ENCODE results near the gene CC2D1A.
A peak's percentile ranks its signal among the peaks of the same experiment; 100 is the strongest.

CC2D1A gene

DNA sequence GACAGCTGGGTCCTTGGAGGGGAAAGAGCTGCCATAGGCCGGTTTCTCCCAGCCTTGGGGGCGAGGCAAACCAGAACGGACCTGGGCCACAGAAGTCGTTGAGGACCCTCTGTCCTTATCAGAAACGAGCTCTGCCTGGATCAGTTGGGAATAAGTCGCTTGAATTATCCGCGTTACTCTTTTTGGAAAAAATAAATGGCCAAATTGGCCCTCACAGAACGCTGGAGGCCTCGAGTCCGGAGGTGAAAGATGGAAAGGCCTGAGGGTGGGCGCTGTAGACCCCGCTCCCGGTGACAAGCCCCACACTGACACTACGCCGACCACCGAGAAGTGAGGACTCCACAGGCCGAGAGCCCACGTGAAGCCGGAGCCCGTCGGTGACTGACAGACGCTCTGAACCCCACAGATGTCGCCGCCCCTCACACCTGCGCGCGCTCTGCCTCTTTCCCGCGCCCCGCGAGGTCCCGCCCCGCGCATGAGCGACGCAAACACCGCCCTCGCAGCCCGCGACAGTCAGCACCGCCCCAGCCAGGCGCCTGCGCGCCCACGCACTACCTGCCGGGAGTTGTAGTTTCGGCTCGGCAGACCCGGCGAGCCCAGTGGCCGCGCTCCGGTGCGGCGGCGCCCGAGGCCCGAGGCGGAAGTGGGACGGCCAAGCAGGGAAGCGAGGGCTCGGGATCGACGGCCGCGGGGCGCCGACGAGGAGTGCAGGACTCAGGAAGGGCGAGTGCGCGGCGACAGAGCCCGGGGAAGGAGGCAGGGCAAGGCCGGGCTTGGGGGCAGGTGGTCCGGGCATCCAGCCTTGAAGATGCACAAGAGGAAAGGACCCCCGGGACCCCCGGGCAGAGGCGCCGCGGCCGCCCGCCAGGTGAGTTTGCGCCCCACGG, at the start of gene CC2D1A, which contains the start of gene BRME1:
Gene CC2D1A (plus strand): TSS at position 568 of the 887 bp plus-strand sequence. CDS start 241 bp downstream, at position 809.
Gene BRME1 (minus strand): TSS at position 484 of the 887 bp plus-strand sequence. CDS start 1,225 bp downstream, outside the sequence.
- peak; percentile 99 for DNase-seq (ENCODE audit: low spot score)

DNA sequence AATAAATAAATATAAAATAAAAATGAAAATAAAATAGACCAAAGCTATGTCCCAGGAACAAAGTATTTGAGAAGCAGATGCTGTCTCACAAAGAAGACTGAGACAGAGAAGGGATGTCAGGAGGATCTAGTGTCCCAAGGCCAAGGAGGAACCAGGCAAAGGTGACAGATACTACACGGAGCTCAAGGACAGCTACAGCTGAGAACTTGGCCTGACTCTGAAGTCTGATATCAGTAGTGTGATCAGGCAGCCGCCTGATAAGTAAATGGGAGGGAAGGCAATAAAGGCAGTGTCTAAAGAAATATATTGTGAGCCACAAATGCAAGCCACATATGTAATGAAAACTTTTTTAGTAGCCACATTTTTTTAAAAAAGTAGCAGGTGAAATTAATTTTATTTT, 49.5 kb upstream of the CC2D1A start:
- no peak for DNase-seq (ENCODE audit: low spot score)

DNA sequence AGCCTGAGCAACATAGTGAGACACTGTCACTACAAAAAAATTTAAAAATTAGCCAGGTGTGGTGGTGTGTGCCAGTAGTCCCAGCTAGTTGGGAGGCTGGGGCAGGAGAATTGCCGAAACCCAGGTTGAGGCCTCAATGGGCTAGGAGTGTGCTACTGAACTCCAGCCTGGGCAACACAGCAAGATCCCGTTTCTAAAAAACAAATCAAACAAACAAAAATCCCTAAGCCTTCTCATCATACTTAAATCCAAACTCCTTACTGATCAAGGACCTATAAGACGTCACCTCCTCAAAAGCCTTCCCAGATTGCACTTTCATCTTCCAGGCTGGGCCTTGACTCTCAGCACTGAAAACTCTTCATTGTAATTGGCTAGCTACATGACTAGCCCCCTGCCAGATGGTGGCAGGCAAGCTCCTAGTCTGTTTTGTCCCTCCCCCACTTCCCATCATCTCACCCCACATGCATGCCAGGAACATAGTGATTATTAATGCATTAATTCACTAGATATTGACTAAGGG, 46.6 kb upstream of the CC2D1A start:
- DNase-seq (ENCODE audit: low spot score) = no peak

DNA sequence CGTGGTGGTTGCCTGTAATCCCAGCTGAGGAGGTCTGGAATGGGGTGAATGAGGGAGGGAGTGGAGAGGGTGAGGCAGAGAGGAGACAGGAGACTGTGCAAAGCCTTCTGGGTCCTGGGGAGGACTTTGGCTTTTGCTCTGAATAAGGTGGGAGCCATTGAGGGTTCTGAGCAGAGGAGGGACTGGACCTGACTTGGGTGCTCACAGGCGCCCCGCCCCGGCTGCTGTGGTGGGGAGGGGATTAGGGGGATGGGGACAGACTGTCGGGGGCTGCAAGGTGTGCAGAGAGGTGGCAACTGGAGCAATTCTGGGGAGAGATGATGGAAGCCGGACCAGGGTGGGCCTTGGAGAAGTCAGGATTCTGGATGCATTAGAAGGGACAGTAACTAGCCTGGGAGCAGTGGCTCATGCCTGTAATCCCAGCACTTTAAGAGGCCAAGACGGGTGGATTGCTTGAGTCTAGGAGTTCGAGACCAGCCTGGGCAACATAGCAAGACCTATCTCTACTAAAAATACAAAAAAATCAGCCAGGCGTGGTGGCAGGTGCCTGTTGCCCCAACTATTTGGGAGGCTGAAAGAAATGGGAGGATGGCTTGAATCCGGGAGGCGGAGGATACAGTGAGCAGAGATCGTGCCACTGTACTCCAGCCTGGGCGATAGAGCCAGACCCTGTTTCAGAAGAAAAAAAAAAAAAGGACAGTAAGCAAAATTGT, 45.2 kb upstream of the CC2D1A start:
- DNase-seq (ENCODE audit: low spot score) = no peak

DNA sequence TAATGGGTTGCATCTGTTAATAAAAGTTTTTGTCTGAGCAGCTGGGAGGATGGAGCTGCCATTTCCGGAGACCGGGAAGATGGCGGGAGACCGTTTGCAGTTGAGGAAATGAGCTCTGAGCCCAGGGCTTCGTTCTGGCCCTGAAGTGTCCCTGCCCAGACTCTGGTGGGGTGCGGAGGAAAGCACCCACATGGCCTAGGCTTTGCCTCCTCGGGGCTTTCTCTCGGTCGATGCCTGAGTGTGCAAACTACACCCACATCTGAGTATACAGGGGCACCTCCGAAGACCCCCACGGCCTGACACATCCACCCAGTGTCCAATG, 44.6 kb upstream of the CC2D1A start:
- no peak for DNase-seq (ENCODE audit: low spot score)

DNA sequence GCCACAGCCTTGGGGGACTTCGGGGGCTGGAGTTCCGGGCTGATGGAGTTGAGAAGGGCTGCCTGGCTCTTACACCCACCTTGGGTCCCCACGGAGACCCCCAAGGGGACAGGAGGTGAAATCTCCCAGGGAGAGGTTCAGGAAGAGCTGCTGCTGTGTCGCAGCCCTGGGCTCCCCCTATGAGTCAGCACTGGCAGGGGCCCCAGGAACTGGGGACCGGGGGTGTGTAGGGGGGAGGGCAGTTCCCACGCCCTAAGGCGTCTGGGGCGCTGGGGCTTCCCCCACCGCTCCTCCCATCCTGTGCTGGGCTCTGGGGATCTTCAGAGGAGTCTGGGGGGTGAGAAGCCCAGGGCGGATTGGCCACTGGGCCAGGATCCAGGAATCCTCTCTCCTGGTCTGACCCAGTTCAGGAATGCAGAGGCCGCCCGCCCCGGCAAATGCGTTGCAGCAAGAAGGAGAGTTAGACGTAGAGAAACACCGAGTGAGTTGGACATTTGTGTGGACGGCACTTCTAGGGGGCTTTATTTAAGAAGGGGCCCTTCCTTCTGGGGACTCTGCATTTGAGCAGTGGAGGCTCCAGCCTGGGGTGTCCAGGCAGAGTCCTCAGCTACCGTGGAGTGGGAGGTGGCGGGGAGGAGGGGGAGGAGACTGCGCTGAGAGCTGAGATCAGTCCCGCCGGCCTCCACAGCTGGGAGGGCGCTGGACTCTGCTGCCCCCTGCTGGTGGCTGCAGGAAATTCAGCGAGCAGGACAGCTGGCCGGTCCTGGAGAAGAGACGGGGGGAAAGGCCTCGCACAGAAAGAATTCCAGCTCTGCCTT, 44.1 kb upstream of the CC2D1A start:
- peak; percentile 97 for DNase-seq (ENCODE audit: low spot score)

DNA sequence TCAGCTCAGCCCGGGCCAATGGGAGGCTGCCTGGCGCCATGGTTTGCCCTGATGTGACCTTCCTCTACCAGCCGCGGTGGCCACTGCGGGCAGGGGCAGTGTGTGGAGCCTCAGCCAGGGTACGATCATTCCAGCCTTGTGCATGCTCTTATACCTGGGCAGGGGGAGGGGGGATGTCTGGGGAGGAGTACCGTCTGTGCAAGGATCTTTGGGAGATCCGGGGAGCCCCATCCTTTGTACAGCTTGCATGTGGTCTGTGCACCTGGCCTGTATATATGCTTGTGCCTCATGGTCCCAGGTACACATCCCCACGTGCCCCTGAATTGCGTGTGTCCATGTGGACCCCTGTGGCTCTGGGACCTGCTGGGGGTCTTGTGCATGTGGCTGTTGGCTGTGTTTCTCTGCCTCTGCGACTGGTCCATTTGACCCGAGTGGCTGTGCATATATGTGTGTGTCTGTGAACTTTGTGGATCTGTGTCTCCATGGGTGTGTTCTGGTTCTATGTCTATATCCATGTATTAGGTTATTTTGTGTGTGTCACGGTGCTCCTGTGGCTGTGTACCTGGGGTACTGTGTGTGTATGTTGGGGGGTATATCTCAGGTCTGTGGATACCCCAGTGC, 41.8 kb upstream of the CC2D1A start:
- no peak for DNase-seq (ENCODE audit: low spot score)

DNA sequence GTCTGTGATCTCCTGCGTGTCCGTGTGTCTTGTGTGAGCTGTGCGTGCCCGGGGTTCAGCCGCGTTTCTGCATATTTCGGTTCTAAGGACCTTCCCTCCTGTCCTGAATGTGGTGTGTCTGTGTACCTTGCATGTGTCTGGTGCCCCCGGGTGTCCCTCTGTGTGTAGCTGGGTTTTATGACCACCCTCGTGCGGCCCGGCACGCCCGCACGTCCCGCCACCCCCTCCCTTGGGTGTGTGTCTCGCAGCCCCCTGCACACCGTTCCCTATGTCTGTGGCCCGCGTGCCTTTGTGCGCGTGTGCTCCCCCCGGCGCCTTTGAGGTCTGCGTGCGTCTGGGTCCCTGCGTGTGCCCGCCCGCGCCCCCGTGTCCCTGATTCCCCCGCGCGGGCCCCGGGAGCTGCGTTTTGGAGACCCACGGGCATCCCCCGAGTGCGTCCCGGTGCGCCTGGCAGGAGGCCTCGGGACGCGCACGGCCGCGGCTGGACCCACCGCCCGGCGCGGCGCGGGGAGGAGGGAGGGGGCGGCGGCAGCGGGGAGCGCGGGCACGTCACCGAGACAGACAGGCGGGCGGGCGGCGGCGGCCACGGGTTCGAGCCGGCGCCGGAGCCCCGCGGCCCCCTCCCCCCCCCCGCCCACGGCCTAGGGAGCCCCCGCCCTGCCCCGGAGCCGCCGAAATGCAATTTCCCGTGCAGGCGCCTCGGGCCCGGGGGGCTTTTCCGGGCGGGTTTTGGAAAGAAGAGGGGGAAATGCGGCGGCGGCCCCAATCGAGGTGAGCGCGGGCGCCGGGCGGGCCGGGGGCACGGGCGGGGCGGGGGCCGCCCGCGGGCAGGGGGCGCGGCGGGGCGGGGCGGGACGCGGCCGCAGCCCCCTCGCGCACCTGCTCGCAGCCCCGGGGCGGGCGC, 41.1 kb upstream of the CC2D1A start:
- DNase-seq (ENCODE audit: low spot score) = no peak

DNA sequence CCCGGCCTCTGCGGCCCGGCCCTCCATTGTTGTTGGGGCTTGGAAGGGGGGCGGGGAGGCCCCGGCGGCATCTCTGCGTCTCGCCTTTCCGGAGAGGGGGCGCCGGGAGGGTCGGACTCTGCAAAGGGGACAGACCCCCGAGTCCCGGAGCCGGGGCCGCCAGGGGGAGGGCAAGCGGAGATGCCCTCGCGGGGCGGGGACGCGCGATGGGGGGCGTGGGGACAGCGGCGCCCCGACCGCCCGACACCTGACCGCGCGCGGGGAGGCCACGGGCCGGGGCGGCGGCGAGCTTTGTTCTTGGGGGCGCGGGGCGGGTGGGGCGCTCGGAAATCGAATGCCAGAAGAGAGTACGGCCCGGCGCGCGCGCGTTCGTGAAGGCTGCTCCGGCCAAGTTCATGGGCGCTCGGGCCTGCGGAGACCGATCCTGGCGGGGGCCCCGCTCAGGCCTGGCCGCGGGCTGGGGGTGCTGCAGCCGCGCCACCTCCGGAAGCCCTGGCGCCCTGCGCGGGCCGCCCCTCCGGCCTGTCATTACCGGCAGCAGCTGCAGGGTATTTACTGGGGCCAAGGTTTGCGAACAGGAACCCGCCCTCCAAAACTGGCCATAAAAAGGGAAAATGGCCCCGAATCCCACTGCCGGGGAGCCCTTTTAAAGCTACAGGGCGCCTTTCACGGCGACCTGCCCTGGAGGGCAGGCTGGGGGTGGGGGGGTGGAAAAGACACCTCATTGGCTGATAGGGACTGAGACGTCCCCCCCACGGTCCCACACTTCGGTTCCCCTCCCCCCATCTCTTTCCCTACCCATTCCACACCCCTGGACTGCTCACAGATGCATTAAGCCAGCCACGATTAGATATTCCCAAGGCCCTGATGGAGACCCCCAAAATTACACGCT, 40.2 kb upstream of the CC2D1A start:
- no peak for DNase-seq (ENCODE audit: low spot score)

DNA sequence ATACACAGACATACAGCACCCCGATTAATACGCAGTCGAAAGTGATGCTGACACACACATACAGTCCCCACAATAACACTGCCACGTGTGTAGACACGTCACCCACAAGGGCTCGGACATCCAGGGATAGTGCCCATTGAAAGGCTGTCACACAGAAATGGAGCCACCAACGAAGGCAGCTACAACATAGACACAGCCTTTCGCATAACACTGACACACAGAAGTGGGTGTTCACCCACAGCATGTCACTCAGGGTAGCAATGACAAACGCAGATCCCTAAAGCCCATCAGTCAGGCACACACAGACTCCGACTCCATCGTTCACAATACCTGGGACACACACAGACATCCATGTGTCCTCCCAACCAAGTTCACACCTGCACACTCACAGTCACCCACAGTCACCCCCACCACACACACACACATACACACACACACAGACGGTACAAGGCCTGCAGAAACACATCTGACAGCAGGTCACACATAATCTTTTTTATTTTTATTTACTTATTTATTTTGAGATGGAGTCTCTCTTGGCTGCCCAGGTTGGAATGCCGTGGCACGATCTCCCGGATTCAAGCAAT, 39.4 kb upstream of the CC2D1A start:
- no peak for DNase-seq (ENCODE audit: low spot score)

DNA sequence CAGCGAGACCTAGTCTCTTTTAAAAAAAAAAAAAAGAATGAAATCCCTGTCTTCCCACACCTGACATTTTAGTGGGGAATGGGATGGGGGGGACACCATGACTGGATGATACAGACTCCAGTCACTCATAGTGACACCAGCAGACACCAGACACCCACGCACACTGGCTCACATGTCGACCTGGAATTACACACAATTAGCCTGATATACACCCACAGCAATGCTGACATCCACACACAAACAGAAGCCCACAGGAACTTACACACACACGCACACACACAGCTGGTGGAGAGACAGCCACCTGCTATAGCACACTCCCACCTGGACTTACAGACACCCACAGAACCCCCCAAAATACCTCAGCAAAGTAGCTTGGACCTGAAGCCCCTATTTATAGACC, 37.3 kb upstream of the CC2D1A start:
- no peak for DNase-seq (ENCODE audit: low spot score)

DNA sequence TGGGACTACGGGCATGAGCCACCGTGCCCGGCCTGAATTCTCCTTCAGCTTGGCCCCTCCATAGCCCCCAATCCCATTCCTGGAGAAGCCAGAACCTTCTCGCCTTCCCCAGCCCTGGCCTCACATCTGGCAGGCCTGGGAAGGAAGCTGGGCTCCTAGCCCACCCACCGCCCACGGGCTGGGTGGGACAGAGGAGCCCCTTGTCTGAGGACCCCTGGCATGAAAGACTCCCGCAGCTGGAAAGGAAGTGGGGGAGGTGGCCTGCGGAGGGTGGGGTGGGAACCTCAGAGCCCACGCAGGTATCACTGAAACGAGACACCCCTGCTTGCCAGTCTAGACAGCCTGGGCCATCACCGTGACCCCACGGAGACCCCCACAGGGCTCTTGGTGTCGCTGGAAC, 36.7 kb upstream of the CC2D1A start:
- DNase-seq (ENCODE audit: low spot score) = no peak

DNA sequence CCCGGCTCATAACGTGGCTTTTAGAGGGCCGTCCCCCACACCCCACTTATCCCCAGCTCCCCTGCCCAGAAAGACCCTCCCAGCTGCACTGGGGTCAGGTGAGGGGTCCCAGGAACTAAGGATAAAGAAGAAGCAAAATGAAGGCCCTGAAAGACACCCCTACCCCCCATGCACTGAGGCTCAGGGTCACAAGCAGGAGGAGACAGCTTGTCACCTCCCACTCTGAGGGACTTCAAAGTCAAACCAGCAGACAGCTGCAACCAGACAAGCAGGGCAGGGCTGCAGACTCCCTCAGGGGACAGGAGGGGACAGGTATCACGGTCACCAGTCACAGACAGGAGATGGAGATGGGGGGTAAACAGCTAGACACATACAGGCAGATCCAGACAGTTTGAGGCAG, 35.1 kb upstream of the CC2D1A start:
- no peak for DNase-seq (ENCODE audit: low spot score)

DNA sequence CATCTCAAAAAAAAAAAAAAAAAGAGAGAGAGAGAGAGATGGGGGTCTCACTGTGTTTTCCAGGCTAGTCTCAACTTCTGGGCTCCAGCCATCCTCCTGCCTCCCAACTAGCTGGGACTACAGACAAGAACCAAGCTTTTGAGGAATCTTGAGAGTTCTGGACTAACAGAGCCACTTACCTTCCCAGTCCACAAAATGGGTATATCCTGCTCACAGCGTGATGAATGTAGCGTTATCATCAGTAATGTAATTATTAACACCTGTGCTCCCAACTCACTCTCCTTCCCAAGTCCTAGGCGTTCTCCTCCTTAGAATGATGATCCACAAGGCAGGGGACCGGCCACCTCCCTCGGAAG, 33.7 kb upstream of the CC2D1A start:
- no peak for DNase-seq (ENCODE audit: low spot score)

DNA sequence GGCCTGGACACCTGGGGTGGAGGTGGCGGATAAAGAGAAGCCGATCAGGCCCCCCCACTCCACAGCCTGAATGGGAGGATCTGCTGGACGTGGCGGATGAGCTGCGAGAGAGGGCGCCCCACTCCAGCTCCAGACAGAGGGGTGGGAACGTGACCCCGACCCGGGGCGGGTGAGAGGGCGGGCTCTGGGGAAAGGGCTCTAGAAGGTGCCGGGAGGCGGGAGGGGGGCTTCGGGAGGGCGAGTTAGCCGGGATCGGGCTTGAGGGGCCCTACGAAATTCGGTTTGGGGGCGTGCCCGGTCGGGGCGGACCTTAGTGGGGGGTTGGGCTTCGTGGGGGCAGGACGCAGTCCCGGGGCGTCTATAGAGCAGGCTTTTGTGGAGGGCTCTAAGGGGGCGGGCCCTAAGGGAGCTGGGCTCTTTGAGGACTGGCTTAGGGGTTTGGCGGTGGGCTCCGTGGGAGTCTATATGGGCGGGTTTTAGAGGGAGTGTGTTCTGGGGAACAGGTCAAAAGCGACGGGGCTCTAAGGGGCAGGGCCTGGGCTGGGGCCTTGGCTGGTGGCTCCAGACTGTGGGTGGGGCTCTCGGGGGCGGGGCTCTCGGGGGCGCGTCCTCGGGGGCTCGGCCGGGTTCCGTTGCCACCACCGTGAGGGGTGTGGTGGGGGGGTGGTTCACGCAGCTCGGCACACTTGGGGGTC, 33.2 kb upstream of the CC2D1A start:
- peak; percentile 55 for DNase-seq (ENCODE audit: low spot score)

DNA sequence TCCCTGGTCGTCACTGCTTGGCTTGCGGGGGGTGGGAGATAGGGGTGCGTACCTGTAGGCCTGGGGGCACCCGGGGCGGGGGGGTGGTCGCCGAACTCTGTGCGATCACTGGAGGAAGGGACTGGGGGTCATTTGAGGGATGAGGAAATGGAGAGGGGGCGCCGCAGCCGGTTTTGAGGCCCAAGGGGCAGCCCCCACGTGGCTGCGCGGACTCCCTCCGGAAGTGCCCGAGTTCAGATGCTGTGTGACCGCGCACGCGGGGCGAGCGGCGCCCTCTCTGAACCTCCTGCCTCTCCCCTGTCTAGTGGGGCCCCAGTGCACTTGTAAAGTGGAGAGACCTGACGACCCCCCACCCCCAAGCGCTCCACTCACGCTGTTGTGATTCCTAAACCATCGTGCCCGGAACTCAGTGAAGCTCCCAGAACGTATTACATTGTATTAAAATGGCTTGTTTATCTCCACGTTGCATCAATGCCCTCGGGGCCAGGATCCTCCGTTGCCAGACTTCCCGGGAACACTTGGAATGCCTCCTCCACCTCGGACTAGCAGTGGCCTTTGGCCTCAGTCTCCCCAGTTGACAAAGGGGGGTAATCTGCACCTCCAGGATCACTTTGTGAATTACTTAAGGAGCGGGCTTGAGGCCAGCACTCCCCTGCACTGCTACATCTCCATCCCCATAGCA, 32.0 kb upstream of the CC2D1A start:
- no peak for DNase-seq (ENCODE audit: low spot score)

DNA sequence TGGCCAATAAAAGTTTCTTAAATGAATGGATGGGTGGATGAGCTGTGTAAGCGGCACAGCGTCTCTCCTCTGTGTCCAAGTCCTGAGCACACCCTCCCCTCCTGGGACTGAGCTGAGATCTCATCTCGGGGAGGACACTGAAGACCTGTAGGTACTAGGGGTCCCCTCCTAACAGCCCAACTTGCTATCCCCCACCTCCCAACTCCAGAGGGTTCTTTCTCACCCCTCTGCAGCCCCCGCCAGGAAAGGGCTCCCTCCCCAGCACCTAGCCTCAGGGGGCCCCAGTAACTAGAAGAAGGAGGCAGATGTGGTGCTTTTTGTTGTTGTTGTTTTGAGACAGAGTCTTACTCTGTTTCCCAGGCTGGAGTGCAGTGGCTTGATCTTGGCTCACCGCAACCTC, 30.2 kb upstream of the CC2D1A start:
- DNase-seq (ENCODE audit: low spot score) = no peak

DNA sequence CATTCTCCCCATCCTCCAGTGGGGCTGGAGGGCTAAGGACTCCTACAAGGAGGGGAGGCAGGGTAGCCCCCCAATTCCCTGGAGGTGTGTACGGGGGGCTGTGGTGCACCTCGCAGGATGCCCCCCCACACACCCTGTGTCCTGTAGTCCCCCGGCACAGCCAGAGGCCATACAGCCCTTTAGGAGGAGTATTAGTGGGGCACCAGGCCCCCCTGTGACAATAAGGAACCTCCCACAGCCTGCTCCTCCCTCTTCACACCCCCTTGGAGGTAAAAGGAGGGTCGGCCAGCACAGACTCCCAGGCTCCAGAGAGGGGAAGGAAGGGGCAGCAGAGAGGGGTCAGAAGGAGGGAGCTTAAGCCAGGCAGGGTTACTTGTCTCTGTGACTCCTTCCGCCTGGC, 29.2 kb upstream of the CC2D1A start, which contains the start of gene NANOS3:
Gene NANOS3 (plus strand): TSS at position 301 of the 400 bp plus-strand sequence. CDS start 115 bp downstream, outside the sequence.
- DNase-seq (ENCODE audit: low spot score) = no peak

All from AG08395 (cell line).